B cell (primary cell): ENCODE results near the gene EOGT.

Experiments used
- CTCF ChIP-seq: fragments of 200-600 bp; IDR thresholded peaks from one replicate; pipeline ENCODE4 v1.8.0; 2022; ENCODE audit warnings: antibody characterized with exemption, mild to moderate bottlenecking
- EZH2 ChIP-seq: IDR thresholded peaks from 2 replicates; pipeline ENCODE4 v1.6.1; 2012; ENCODE audit warnings: borderline replicate concordance, low read depth, mild to moderate bottlenecking, moderate library complexity, low read length; ENCODE audit not compliant: insufficient read depth, poor library complexity, severe bottlenecking

GRCh38 chr3:69005791-69006482 lies 7.5 kb downstream of the EOGT start:
- TF ChIP-seq CTCF (no peak), EZH2 (no peak)
